Activated CD4-positive, alpha-beta T cell treated with anti-CD3 and anti-CD28 coated beads, Interleukin-2, amount 10 ng/mL, durations not matched to agents 24 days and 14 days (primary cell): Measurements from ENCODE around the gene ALDH3B1. TPM values are rescaled to one million over a fixed set of nuclear protein-coding genes. Genes with fewer than 3 reads are reported as not detected.

Experiments used
- DNase-seq: peaks from one replicate; pipeline ENCODE4 v3.0.0; 2022
- H3K27ac Mint-ChIP-seq: one replicate; pipeline ENCODE4 v1.8.0; 2022; ENCODE audit warnings: mild to moderate bottlenecking, mixed read lengths
- H3K27me3 Mint-ChIP-seq: one replicate; pipeline ENCODE4 v1.8.0; 2022; ENCODE audit warnings: mixed read lengths
- H3K36me3 Mint-ChIP-seq: one replicate; pipeline ENCODE4 v1.8.0; 2022; ENCODE audit warnings: low read depth, mild to moderate bottlenecking, mixed read lengths
- H3K4me1 Mint-ChIP-seq: one replicate; pipeline ENCODE4 v1.8.0; 2021; ENCODE audit warnings: mixed read lengths
- H3K4me3 Mint-ChIP-seq: one replicate; pipeline ENCODE4 v1.8.0; 2022; ENCODE audit warnings: mild to moderate bottlenecking, moderate library complexity, mixed read lengths
- H3K9me3 Mint-ChIP-seq: one replicate; pipeline ENCODE4 v1.8.0; 2021; ENCODE audit warnings: mixed read lengths
- intact Hi-C: fragments of 100-400 bp; cut with micrococcal nuclease; formaldehyde crosslinking; loops from one replicate; pipeline ENCODE4 v1.15.1; 2023
- total RNA-seq: library from RNA; stranded (reverse); gene quantifications from 2 replicates; pipeline ENCODE4 v1.2.3, GENCODE V29; 2022

Gene ALDH3B1
- total RNA-seq, 1 donor from 2014 or later: not detected

DNA sequence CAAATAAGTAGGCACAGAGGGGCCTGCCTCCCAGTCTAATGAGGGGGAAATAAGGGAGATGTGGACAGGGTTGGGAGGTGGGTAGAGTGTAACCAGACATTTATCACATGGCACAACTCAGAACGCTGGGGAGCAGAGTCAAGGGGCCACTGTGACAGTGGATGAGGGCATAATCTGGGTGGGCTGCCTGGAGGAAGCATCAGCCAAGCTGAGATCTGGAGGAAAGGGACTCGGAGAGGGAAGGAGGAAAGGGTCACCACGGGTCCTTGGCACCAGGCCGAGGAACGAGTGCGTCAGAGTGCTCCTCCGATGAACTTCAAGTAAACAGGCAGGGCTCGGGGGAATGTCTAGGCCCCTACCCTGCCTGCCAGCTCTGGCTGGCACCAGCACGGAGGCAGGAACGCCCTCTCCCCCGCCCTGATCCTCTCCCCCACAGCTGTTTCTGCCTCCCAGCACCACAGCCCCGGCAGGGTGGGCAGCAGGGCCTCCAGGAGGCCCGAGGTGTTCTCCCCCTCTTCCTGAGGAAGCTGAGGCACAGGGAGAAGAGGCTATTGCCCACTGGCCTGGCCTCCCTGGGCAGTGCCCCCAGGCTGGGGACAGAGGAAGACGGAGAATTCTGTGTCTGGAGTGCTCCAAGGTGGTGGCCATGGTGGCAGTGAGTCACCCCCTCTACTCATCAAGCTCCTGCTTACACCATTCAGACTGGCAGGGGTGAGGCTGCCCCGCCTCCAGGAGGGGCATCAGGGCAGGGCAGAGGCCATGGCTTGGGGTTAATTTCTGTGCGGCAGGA, 4.2 kb downstream of the ALDH3B1 start:
- no peak for DNase-seq
- Mint-ChIP-seq H3K4me1 (no peaks in the 10 kb centered on the region), H3K27me3 (no peaks in the 10 kb centered on the region), H3K4me3 (no peak overlapping the region), H3K36me3 (no peaks in the 10 kb centered on the region), H3K27ac (no peak overlapping the region), H3K9me3 (no peaks in the 10 kb centered on the region)
- intact Hi-C loops: no loop called here

DNA sequence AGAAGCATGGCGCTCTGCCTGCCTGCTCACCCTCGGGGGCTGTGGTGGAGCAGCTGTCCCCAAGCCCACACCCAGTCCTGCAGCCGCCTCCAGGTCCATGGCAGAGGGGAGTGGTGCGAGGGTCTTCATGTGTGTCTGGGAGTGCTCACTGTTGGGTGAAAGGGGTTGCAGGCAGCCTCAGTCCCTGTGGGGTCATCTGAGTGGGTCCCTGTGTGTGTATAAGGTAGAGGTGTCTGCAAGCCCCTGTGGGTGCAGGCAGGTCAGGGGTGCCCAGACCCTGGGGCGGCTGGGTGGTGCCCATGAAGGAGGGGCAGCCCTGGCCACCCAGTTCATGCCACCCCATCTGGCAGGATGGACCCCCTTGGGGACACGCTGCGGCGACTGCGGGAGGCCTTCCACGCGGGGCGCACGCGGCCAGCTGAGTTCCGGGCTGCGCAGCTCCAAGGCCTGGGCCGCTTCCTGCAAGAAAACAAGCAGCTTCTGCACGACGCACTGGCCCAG, 4.9 kb downstream of the ALDH3B1 start:
- Mint-ChIP-seq H3K9me3 (no peaks in the 10 kb centered on the region), H3K27me3 (no peaks in the 10 kb centered on the region), H3K4me3 (no peak overlapping the region), H3K4me1 (no peaks in the 10 kb centered on the region), H3K27ac (no peak overlapping the region), H3K36me3 (no peaks in the 10 kb centered on the region)
- DNase-seq: no peak
- intact Hi-C loops: no loop called here

DNA sequence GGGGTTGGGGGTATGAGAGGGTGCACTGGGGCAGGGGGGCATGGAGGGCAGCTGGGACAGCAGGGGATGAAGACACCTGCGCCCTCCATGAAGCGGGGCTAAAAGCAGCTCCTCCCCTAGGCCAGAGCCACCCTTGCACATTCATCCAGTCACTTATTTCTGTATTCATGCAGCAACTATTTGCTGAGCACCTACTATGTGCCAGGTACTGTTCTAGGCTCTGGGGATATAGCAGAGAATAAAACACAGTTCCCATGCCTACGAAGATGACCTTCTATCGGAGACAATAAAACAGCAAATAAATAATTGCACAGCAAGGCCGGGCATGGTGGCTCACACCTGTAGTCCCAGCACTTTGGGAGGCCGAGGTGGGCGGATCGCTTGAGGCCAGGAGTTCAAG, 5.3 kb downstream of the ALDH3B1 start:
- no peak for DNase-seq
- H3K9me3 Mint-ChIP-seq: no peaks in the 10 kb centered on the region
- no peaks in the 10 kb centered on the region for H3K4me1 Mint-ChIP-seq
- intact Hi-C loops: no loop called here
- no peaks in the 10 kb centered on the region for H3K36me3 Mint-ChIP-seq
- H3K27me3 Mint-ChIP-seq: no peaks in the 10 kb centered on the region
- H3K27ac Mint-ChIP-seq: no peak overlapping the region
- no peak overlapping the region for H3K4me3 Mint-ChIP-seq

DNA sequence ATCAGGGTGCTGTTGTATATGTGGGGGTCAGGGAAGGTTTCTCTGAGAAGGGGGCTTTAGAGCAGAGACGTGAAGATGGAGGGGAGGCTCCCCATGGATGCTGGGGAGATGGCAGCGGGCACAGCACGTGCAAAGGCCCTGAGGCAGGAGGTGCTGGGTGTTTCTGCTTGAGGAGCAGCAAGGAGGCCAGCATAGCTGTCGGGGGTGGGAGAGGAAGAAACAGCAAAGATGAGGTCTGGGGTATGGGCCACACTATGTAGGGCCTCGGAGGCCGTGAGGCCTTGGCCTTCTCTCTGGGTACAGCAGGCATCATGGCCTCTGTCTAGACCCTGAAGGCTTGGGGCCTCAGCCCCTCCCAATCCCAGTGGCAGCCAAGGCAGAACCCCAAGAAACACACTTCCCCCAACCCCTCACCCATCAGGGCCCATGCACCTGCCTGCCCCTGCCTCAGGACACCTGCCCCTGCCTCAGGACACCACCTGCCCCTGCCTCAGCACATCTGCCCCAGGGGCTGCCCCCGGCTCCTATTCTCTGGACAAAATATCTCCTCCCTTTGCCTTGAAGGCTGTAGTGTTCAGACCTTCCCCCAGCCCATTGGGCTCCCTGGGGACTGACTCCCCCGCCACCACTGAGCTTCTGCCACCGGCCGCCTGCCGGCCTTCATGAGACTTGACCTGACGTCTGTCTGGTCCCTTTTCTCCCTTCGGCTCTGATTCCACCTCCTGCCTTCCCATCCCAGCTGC, 6.2 kb downstream of the ALDH3B1 start:
- Mint-ChIP-seq H3K27me3 (no peaks in the 10 kb centered on the region), H3K27ac (no peak overlapping the region), H3K36me3 (no peaks in the 10 kb centered on the region), H3K4me1 (no peaks in the 10 kb centered on the region), H3K9me3 (no peaks in the 10 kb centered on the region), H3K4me3 (no peak overlapping the region)
- intact Hi-C loops: no loop called here
- DNase-seq: no peak

DNA sequence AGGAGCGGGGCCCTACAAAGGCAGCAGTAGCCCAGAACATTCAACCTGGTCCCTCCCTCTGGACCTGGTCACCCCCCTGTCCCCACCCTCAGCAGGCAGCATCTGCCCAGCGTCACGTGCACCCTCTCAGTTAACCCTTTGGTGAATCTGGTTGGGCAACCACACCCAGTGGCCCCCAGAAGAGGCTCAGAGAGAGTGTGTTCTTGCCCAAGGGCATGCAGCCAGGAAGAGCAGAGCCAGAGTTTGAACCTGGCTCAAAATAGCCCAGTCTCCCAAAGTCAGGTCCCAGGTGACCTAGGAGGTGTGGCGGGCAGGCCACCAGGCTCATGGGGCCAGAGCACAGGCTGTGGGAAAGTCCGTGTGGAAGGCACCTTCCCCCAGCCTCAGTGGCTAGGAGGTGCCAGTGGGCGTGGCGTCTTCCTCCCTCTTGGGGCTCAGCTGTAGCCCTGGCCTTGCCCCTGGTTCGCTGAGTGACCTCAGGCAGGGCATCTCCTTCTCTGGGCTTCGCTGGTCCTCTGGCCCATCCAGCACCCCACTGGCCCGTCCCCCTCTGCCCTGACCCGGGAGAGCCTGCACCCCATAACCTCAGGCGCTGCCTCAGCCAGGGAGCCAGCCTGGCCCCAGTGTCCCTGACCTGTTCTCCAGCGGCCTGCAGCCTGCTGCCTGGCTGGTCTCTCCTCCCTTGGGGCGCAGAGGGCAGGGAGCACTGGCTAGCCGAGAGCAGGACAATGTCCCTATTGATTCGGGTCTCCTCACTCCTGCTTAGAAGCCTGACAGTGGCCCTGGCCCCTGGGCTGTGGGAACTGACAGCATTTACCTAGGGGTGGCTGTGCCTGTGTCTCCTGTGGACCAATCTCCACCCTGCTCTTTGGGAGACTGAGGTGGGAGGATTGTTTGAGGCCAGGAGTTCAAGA, 7.0 kb downstream of the ALDH3B1 start:
- no peak for DNase-seq
- no peaks in the 10 kb centered on the region for H3K36me3 Mint-ChIP-seq
- no peaks in the 10 kb centered on the region for H3K4me1 Mint-ChIP-seq
- no peaks in the 10 kb centered on the region for H3K9me3 Mint-ChIP-seq
- no peak overlapping the region for H3K4me3 Mint-ChIP-seq
- intact Hi-C loops: no loop called here
- no peak overlapping the region for H3K27ac Mint-ChIP-seq
- H3K27me3 Mint-ChIP-seq: no peaks in the 10 kb centered on the region

DNA sequence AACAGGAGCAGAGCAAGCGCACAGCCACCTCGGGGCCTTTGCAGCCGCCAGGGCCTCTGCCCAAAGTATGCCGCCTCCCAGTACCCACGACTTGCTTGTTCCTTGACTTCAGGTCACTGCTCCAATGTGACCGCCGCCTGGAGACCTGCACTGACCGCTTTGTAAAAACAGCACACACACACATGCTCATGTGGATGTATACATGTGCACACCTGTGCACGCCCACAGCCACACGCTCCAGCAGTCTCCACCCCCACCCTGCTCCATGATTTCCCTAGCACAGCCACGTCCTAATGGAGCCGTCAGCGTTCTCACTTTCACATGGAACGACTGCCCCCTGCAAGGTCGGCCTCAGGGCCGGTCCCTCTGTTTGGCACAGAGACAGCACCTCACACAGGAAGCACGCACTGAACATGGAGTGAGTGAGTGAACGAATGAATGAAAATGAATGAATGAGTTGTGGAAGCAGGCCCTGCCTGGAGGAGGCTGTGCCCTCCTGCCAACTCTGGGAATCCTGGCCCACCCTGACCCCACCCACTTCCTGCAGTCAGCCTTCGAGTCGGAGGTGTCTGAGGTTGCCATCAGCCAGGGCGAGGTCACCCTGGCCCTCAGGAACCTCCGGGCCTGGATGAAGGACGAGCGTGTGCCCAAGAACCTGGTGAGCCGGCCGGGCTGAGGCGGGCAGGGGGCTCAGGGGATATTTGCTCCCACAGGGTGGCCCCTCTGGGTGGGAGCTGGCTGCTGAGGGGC, 8.0 kb downstream of the ALDH3B1 start:
- Mint-ChIP-seq H3K4me1 (no peaks in the 10 kb centered on the region), H3K36me3 (no peaks in the 10 kb centered on the region), H3K9me3 (no peaks in the 10 kb centered on the region), H3K4me3 (no peak overlapping the region), H3K27ac (no peak overlapping the region), H3K27me3 (no peaks in the 10 kb centered on the region)
- no peak for DNase-seq
- intact Hi-C loops: no loop called here

DNA sequence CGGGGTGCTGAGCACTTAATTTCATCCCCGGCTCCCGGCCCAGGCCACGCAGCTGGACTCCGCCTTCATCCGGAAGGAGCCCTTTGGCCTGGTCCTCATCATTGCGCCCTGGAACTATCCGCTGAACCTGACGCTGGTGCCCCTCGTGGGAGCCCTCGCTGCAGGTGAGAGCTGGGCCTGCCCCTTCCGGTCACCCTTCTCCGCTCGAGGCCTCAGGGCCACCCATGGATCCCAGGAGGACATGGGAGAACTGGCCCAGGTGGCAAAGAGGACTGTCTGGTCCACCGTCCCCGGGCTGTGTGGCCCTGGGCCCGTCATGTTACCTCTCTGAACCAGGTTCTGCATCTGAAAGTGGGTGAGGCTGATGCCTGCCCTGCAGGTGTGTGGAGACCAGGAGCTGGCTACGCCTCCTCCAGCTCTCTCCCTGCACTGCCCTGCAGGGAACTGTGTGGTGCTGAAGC, 8.6 kb downstream of the ALDH3B1 start:
- DNase-seq: no peak
- no peaks in the 10 kb centered on the region for H3K36me3 Mint-ChIP-seq
- no peaks in the 10 kb centered on the region for H3K4me1 Mint-ChIP-seq
- H3K27ac Mint-ChIP-seq: no peak overlapping the region
- intact Hi-C loops: no loop called here
- H3K27me3 Mint-ChIP-seq: no peaks in the 10 kb centered on the region
- H3K4me3 Mint-ChIP-seq: no peak overlapping the region
- H3K9me3 Mint-ChIP-seq: no peaks in the 10 kb centered on the region

DNA sequence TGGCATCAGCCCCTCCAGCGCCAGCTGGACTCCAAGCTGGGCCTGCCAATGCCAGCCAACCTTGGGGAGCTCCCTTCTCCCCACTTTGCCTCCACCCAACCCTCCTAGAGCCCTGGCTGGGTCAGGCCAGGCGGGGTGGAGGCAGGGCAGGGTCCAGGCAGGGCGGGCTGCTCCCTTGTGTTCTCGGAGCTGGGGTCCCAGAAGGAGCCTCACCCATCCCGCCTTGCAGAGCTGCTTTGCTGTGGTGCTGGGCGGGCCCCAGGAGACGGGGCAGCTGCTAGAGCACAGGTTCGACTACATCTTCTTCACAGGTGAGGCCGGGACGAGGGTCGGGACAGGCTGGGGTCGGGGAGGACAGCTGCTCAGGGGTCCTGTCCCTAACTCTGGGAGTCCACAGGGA, 9.4 kb downstream of the ALDH3B1 start:
- Mint-ChIP-seq H3K36me3 (no peaks in the 10 kb centered on the region), H3K4me1 (no peaks in the 10 kb centered on the region), H3K4me3 (no peak overlapping the region), H3K27me3 (no peaks in the 10 kb centered on the region), H3K27ac (no peak overlapping the region), H3K9me3 (no peaks in the 10 kb centered on the region)
- no peak for DNase-seq
- intact Hi-C loops: no loop called here

DNA sequence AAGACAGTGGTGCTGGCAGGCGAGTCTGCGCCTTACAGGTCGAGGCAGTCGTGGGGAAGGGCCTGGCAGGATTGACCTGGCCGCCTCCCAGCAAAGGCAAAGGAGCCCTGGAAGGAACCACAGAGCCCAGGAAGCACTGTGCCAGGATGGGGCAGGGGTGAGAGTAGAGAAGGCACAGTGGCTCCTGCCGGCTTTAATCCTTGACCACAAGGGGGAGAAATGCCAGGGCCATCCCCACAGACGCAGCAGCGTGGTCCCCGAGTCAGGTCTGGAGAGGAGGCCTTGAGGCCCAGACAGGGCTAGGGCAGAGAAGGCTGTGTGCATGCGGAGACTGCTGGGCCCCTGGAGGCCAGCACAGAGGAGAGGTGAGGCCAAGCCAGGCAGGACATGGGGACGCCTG, 10.4 kb downstream of the ALDH3B1 start:
- Mint-ChIP-seq H3K4me1 (no peaks in the 10 kb centered on the region), H3K9me3 (no peaks in the 10 kb centered on the region), H3K4me3 (no peak overlapping the region), H3K27me3 (no peaks in the 10 kb centered on the region), H3K27ac (no peak overlapping the region), H3K36me3 (no peaks in the 10 kb centered on the region)
- DNase-seq: no peak
- intact Hi-C loops: no loop called here

DNA sequence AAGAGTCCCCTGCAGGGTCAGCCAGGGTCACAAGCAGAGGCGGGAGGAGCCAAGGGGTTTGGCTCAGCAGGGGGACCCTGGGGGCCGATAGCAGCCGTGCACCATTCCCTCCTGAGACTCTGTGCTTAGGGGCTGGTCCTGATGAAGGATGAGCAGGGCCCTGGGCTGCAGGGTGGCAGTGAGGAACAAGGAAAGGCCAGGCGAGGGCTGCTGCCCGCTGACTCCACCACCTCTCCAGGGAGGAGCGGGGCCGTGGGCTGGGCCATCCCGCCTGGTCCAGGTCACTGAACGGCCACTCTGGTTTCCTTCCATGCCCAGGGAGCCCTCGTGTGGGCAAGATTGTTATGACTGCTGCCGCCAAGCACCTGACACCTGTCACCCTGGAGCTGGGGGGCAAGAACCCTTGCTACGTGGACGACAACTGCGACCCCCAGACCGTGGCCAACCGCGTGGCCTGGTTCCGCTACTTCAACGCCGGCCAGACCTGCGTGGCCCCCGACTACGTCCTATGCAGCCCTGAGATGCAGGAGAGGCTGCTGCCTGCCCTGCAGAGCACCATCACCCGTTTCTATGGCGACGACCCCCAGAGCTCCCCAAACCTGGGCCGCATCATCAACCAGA, 11.2 kb downstream of the ALDH3B1 start:
- H3K9me3 Mint-ChIP-seq: no peaks in the 10 kb centered on the region
- H3K27me3 Mint-ChIP-seq: no peaks in the 10 kb centered on the region
- no peak for DNase-seq
- no peak overlapping the region for H3K27ac Mint-ChIP-seq
- H3K4me3 Mint-ChIP-seq: no peak overlapping the region
- intact Hi-C loops: no loop called here
- no peaks in the 10 kb centered on the region for H3K4me1 Mint-ChIP-seq
- H3K36me3 Mint-ChIP-seq: no peaks in the 10 kb centered on the region

DNA sequence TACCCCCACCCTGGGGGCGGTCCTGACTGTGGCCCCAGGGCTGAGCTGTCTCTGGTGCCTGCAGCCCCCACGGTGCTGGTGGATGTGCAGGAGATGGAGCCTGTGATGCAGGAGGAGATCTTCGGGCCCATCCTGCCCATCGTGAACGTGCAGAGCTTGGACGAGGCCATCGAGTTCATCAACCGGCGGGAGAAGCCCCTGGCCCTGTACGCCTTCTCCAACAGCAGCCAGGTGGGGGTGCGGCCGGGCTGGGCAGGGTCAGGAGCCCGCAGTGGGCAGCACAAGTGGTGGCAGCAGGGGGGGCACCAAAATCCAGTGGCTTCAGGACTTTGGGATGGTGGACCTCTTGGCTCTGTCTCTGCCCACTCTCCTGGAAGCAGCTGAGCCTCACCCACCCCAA, 12.4 kb downstream of the ALDH3B1 start:
- Mint-ChIP-seq H3K27me3 (no peaks in the 10 kb centered on the region), H3K4me3 (no peak overlapping the region), H3K27ac (no peak overlapping the region), H3K36me3 (no peaks in the 10 kb centered on the region), H3K4me1 (no peaks in the 10 kb centered on the region), H3K9me3 (no peaks in the 10 kb centered on the region)
- no peak for DNase-seq
- intact Hi-C loops: no loop called here

DNA sequence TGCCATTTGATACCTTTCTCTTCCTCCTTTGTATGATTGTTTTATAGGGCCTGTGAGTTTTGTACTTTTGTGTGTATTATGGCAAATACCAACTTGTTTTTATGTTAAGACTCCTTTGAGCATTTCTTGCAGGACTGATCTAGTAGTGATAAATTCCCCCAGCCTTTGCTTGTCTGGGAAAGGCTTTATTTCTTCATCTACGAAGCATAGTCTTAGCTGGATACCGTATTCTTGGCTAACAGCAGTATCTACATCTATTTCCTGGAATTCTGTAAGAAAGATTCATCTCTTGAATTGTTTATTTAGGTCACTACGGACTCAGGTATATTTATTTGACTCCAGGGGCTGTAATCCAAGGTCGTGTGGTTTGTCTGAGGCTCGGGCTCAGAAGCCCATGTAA, 14.4 kb downstream of the ALDH3B1 start:
- Mint-ChIP-seq H3K4me1 (peaks cover 10% of the 10 kb centered on the region), H3K27ac (no peak overlapping the region), H3K36me3 (no peaks in the 10 kb centered on the region), H3K9me3 (no peaks in the 10 kb centered on the region), H3K27me3 (no peaks in the 10 kb centered on the region), H3K4me3 (no peak overlapping the region)
- DNase-seq: no peak
- intact Hi-C loops: no loop called here

DNA sequence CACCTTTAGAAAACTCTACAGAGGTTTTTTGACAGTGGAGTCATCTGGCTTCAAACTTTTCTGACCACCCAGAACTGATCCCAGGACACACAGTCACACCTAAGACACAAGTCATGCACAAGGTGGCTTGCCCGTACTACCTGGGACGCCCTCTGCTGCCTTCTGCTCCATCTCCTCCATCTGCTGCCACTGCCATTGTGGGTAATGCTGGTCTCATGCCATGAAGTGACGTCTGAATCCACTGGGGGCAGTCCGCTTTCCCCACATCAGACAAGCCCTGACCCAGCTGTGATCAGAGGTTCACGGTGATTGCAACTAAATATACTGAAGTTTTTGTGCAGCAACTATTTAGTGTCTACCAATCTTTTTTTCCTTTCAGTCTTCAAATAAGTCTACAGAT, 14.9 kb downstream of the ALDH3B1 start:
- H3K4me3 Mint-ChIP-seq: no peak overlapping the region
- no peaks in the 10 kb centered on the region for H3K9me3 Mint-ChIP-seq
- H3K36me3 Mint-ChIP-seq: no peaks in the 10 kb centered on the region
- no peak overlapping the region for H3K27ac Mint-ChIP-seq
- no peak for DNase-seq
- H3K27me3 Mint-ChIP-seq: no peaks in the 10 kb centered on the region
- H3K4me1 Mint-ChIP-seq: peaks cover 12% of the 10 kb centered on the region
- intact Hi-C loops: no loop called here
